ENCODE measurements around the gene PDCD11. TPM values are rescaled to one million over a fixed set of nuclear protein-coding genes. Genes with fewer than 3 reads are reported as not detected.

Gene PDCD11
- total RNA-seq, 2 donors from 2014 or later, result 62.3 to 65.8 TPM

GRCh38 chr10:103466734-103467133 lies 70.3 kb downstream of the PDCD11 start:
- Histone ChIP-seq H3K27ac (ENCODE audit: low read depth, low read length) (no peak overlapping the region), H3K9ac (ENCODE audit: extremely low read depth, low read length, poor library complexity, severe bottlenecking) (no peak overlapping the region), H3K36me3 (ENCODE audit: control insufficient read depth, insufficient read depth, low read length) (no peaks in the 10 kb centered on the region), H3K9me3 (ENCODE audit: control insufficient read depth, low read length) (no peaks in the 10 kb centered on the region), H3K4me1 (ENCODE audit: control insufficient read depth, insufficient read depth, low read length) (no peaks in the 10 kb centered on the region), H3K4me3 (ENCODE audit: low read length) (no peak overlapping the region), H3K27me3 (ENCODE audit: control insufficient read depth, insufficient read depth, low read length, poor library complexity, severe bottlenecking) (no peaks in the 10 kb centered on the region)
- Mint-ChIP-seq H3K9me3 (no peaks in the 10 kb centered on the region), H3K4me3 (no peak overlapping the region), H3K27me3 (ENCODE audit: insufficient read depth) (peaks cover 5% of the 10 kb centered on the region), H3K4me1 (peaks cover 3% of the 10 kb centered on the region), H3K36me3 (ENCODE audit: low read depth) (no peaks in the 10 kb centered on the region), H3K27ac (peak overlapping the region; percentile 18)
- no peak for DNase-seq
- WGBS, 2 experiments (ENCODE audit: insufficient coverage in 1 of 2, insufficient read length in 1 of 2), result 83 to 86% methylated on average over 2 to 3 of the region's 3 CpGs
- TF ChIP-seq CTCF (conservative IDR thresholded peaks at IDR 0.05), result no peak

- Mint-ChIP-seq H3K36me3 (ENCODE audit: low read depth) (no peaks in the 10 kb centered on the region), H3K27ac (no peak overlapping the region), H3K9me3 (no peaks in the 10 kb centered on the region), H3K4me3 (no peak overlapping the region), H3K27me3 (ENCODE audit: insufficient read depth) (peaks cover 5% of the 10 kb centered on the region), H3K4me1 (peaks cover 3% of the 10 kb centered on the region)
- no peak for DNase-seq
- WGBS, 2 experiments (ENCODE audit: insufficient coverage in 1 of 2, insufficient read length in 1 of 2), result 87 to 94% methylated on average over 5 to 7 of the region's 7 CpGs
- H3K9ac ChIP-seq (ENCODE audit: extremely low read depth, low read length, poor library complexity, severe bottlenecking), result no peak overlapping the region
- no peaks in the 10 kb centered on the region for H3K4me1 ChIP-seq (ENCODE audit: control insufficient read depth, insufficient read depth, low read length)
- H3K36me3 ChIP-seq (ENCODE audit: control insufficient read depth, insufficient read depth, low read length), result no peaks in the 10 kb centered on the region
- no peak for TF ChIP-seq CTCF (conservative IDR thresholded peaks at IDR 0.05)
- H3K4me3 ChIP-seq (ENCODE audit: low read length), result no peak overlapping the region
- no peaks in the 10 kb centered on the region for H3K9me3 ChIP-seq (ENCODE audit: control insufficient read depth, low read length)
- H3K27ac ChIP-seq (ENCODE audit: low read depth, low read length), result no peak overlapping the region
- H3K27me3 ChIP-seq (ENCODE audit: control insufficient read depth, insufficient read depth, low read length, poor library complexity, severe bottlenecking), result no peaks in the 10 kb centered on the region
Observed at GRCh38 chr10:103467406-103467805, 71.0 kb downstream of the PDCD11 start.

GRCh38 chr10:103469201-103469600 lies 72.8 kb downstream of the PDCD11 start:
- Histone ChIP-seq H3K27me3 (ENCODE audit: control insufficient read depth, insufficient read depth, low read length, poor library complexity, severe bottlenecking) (no peaks in the 10 kb centered on the region), H3K4me3 (ENCODE audit: low read length) (no peak overlapping the region), H3K4me1 (ENCODE audit: control insufficient read depth, insufficient read depth, low read length) (no peaks in the 10 kb centered on the region), H3K9me3 (ENCODE audit: control insufficient read depth, low read length) (no peaks in the 10 kb centered on the region), H3K36me3 (ENCODE audit: control insufficient read depth, insufficient read depth, low read length) (no peaks in the 10 kb centered on the region), H3K27ac (ENCODE audit: low read depth, low read length) (no peak overlapping the region), H3K9ac (ENCODE audit: extremely low read depth, low read length, poor library complexity, severe bottlenecking) (no peak overlapping the region)
- Mint-ChIP-seq H3K27me3 (ENCODE audit: insufficient read depth) (peaks cover 5% of the 10 kb centered on the region), H3K36me3 (ENCODE audit: low read depth) (no peaks in the 10 kb centered on the region), H3K27ac (no peak overlapping the region), H3K4me3 (no peak overlapping the region), H3K4me1 (peaks cover 3% of the 10 kb centered on the region), H3K9me3 (no peaks in the 10 kb centered on the region)
- 83 to 90% methylated on average over 5 of the region's 5 CpGs for WGBS, 2 experiments (ENCODE audit: insufficient coverage in 1 of 2, insufficient read length in 1 of 2)
- no peak for DNase-seq
- no peak for TF ChIP-seq CTCF (conservative IDR thresholded peaks at IDR 0.05)

Measured in endodermal cell (in vitro differentiated cells).